Measurements from ENCODE around the gene ZNF431.

The ZNF431 gene

DNA sequence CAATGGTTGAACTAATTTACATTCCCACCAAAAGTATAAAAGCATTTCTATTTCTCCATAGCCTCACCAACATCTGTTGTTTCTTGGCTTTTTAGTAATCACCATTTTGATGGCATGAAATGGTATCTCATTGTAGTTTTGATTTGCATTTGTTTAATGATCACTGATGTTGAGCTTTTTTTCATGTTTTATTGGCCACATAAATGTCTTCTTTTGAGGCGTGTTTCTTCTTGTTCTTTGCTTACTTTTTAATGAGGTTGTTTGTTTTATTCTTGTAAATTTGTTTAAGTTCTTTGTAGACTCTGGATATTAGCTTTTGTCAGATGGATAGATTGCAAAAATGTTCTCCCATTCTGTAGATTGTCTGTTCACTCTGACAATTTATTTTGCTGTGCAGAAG is 31.7 kb upstream of the ZNF431 start:
- TF ChIP-seq CTCF (IDR thresholded peaks at IDR 0.05; ENCODE audit: control insufficient read depth, insufficient read depth, low read depth, low read length, missing control alignments), result no peak
- no peak overlapping the region for H3K4me3 ChIP-seq (ENCODE audit: control insufficient read depth, low read depth, low read length)
- DNase-seq (ENCODE audit: low read depth), result no peak

GRCh38 chr19:21115430-21115829 is 26.4 kb upstream of the ZNF431 start:
- no peak overlapping the region for H3K4me3 ChIP-seq (ENCODE audit: control insufficient read depth, low read depth, low read length)
- no peak for DNase-seq (ENCODE audit: low read depth)
- no peak for TF ChIP-seq CTCF (IDR thresholded peaks at IDR 0.05; ENCODE audit: control insufficient read depth, insufficient read depth, low read depth, low read length, missing control alignments)

GRCh38 chr19:21117041-21117907 is 24.6 kb upstream of the ZNF431 start:
- H3K4me3 ChIP-seq (ENCODE audit: control insufficient read depth, low read depth, low read length), result no peak overlapping the region
- no peak for TF ChIP-seq CTCF (IDR thresholded peaks at IDR 0.05; ENCODE audit: control insufficient read depth, insufficient read depth, low read depth, low read length, missing control alignments)
- DNase-seq (ENCODE audit: low read depth), result no peak

- TF ChIP-seq CTCF (IDR thresholded peaks at IDR 0.05; ENCODE audit: control insufficient read depth, insufficient read depth, low read depth, low read length, missing control alignments), result no peak
- no peak overlapping the region for H3K4me3 ChIP-seq (ENCODE audit: control insufficient read depth, low read depth, low read length)
- DNase-seq (ENCODE audit: low read depth), result no peak
These were observed 15.8 kb upstream of the ZNF431 start for GRCh38 chr19:21126078-21126477.

DNA sequence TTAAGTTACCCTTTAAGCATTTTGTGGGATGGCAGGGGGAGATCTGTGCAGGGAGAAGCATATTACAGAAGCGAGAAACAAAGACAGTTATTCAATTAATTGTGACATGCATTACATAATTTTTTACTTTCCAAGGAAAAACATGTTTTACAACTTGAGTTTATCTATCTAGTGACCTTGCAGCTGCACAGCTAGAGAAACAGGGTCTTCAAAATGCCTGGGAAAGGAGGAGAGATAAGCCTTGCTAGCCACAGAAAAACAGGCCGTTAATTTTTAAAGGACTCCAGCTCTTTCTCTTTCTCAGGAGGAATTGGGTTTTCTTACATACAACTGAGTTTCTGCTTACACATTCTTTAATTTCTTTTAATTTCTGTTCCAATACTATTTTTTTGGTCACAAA is 14.8 kb upstream of the ZNF431 start:
- H3K4me3 ChIP-seq (ENCODE audit: control insufficient read depth, low read depth, low read length), result no peak overlapping the region
- DNase-seq (ENCODE audit: low read depth), result no peak
- TF ChIP-seq CTCF (IDR thresholded peaks at IDR 0.05; ENCODE audit: control insufficient read depth, insufficient read depth, low read depth, low read length, missing control alignments), result no peak

DNA sequence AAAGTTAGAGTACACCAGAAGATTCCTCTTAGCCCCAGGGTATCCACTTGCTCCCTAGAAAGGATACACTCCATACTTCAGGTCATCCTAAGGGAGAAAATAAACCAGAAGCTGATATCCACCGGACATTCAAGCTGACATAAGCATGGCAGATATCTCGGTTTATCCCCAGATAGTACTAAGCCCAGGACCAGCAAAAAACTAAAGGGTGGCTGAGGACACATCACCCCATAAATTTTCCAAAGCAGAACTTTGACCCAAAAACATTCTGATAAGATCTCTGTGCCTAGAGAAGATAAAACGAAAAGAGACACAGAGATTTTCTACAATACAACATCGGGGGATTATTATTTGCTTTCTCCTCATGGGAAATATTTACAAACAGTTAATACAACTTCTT is 13.9 kb upstream of the ZNF431 start:
- DNase-seq (ENCODE audit: low read depth), result no peak
- H3K4me3 ChIP-seq (ENCODE audit: control insufficient read depth, low read depth, low read length), result no peak overlapping the region
- no peak for TF ChIP-seq CTCF (IDR thresholded peaks at IDR 0.05; ENCODE audit: control insufficient read depth, insufficient read depth, low read depth, low read length, missing control alignments)

Data from AG09309 (cell line).